ENCODE data around the gene CDC27. TPM values are rescaled to one million over a fixed set of nuclear protein-coding genes. Genes with fewer than 3 reads are reported as not detected.

The CDC27 gene
- total and polyA plus RNA-seq, 2 donors (not counting 3 experiments of a cell fraction or from before 2014, with no cell fraction given): 76.1 to 172 TPM

DNA sequence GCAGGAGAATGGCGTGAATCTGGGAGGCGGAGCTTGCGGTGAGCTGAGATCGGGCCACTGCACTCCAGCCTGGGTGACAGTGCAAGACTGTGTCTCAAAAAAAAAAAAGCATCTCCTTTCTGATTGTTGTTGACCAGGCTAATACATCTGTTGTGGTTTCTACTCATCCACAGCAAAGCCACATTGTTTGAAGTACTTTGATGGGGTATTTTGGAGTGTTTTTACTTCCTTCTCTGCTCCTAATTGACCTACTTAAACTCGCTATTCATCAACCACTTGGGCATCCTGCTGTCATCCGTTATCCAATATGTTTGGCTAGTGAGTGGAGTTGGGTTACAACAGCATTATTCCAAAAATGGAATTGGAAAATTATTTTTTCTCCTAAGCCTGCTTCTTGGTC, 3.5 kb upstream of the CDC27 start:
- TF ChIP-seq JUN (IDR thresholded peaks at IDR 0.05; ENCODE audit: borderline replicate concordance, insufficient read depth, insufficient read length, low read depth) (no peak), POLR2AphosphoS5 (IDR thresholded peaks at IDR 0.05; ENCODE audit: insufficient read depth, low read depth, low read length) (no peak), GATA2 (IDR thresholded peaks at IDR 0.05; ENCODE audit: insufficient read depth, insufficient read length, low read depth, low read length) (no peak), POLR2A (IDR thresholded peaks at IDR 0.05; ENCODE audit: low read depth, low read length) (no peak), EZH2 (IDR thresholded peaks at IDR 0.05; ENCODE audit: borderline replicate concordance, low read depth, low read length, severe bottlenecking) (no peak), MYC (IDR thresholded peaks at IDR 0.05; ENCODE audit: low read depth, low read length) (no peak), FOS (IDR thresholded peaks at IDR 0.05; ENCODE audit: borderline replicate concordance, insufficient read depth, low read length) (no peak)
- TF ChIP-seq, protein P1, sequence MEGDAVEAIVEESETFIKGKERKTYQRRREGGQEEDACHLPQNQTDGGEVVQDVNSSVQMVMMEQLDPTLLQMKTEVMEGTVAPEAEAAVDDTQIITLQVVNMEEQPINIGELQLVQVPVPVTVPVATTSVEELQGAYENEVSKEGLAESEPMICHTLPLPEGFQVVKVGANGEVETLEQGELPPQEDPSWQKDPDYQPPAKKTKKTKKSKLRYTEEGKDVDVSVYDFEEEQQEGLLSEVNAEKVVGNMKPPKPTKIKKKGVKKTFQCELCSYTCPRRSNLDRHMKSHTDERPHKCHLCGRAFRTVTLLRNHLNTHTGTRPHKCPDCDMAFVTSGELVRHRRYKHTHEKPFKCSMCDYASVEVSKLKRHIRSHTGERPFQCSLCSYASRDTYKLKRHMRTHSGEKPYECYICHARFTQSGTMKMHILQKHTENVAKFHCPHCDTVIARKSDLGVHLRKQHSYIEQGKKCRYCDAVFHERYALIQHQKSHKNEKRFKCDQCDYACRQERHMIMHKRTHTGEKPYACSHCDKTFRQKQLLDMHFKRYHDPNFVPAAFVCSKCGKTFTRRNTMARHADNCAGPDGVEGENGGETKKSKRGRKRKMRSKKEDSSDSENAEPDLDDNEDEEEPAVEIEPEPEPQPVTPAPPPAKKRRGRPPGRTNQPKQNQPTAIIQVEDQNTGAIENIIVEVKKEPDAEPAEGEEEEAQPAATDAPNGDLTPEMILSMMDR (IDR thresholded peaks at IDR 0.05; ENCODE audit: extremely low read depth in 1 of 2, insufficient read depth in 1 of 2, low read depth in 1 of 2, low read length in 2 of 2): no peak
- TF ChIP-seq, protein P2, sequence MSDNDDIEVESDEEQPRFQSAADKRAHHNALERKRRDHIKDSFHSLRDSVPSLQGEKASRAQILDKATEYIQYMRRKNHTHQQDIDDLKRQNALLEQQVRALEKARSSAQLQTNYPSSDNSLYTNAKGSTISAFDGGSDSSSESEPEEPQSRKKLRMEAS (IDR thresholded peaks at IDR 0.05; ENCODE audit: insufficient read depth, insufficient read length): no peak
- intact Hi-C loops (cut with micrococcal nuclease) (loop anchor here (1.0 kb wide), 1 partner anchor 47 kb away; no protein-coding TSS in a partner anchor), dilution Hi-C loops (cut with MboI; ENCODE audit: extremely low pct_ligation_motif_present, low sequenced_read_pairs) (no loop called here)
- Histone ChIP-seq H3K9ac (replicated peaks; ENCODE audit: extremely low read depth, insufficient read depth, low read length) (no peak overlapping the region), H3K27me3 (ENCODE audit: control insufficient read depth in 2 of 2, insufficient read depth in 2 of 2, low read length in 2 of 2) (no peaks in the 10 kb centered on the region), H3K79me2 (ENCODE audit: control insufficient read depth, insufficient read depth, low read length) (peaks cover 15% of the 10 kb centered on the region), H2AFZ (ENCODE audit: low read depth, low read length) (no peak overlapping the region), H3K4me3 (replicated peaks in 1 of 3; ENCODE audit: insufficient read depth in 1 of 3, low read depth in 1 of 3, low read length in 3 of 3) (no peak overlapping the region), H3K9me1 (replicated peaks; ENCODE audit: control insufficient read depth, extremely low read depth, insufficient read depth, low read length) (no peaks in the 10 kb centered on the region), H3K9me3 (replicated peaks; ENCODE audit: control insufficient read depth, insufficient read depth, low read length) (no peaks in the 10 kb centered on the region), H3K4me2 (ENCODE audit: insufficient read depth, low read length) (no peak overlapping the region), H4K20me1 (replicated peaks; ENCODE audit: control insufficient read depth, extremely low read depth, insufficient read depth, low read length) (no peaks in the 10 kb centered on the region), H3K27ac (ENCODE audit: insufficient read depth, low read depth, low read length) (no peak overlapping the region), H3K36me3 (ENCODE audit: control insufficient read depth in 2 of 2, extremely low read depth in 1 of 2, insufficient read depth in 2 of 2, low read length in 2 of 2) (no peaks in the 10 kb centered on the region), H3K4me1 (ENCODE audit: control insufficient read depth, extremely low read depth, insufficient read depth, low read length) (peaks cover 3% of the 10 kb centered on the region)
- DNase-seq (ENCODE audit: low read depth, low spot score) (no peak), FAIRE-seq (no peak)
- ChIA-PET CTCF (no interaction called here), POLR2A (no interaction called here)
- no TSS peak for BruUV-seq (replicated peaks)
